Activated B cell treated with CpG ODN at 0.5 μM for 24 hours (primary cell): Measurements from ENCODE around the gene DYNLRB1. TPM values are rescaled to one million over a fixed set of nuclear protein-coding genes. Genes with fewer than 3 reads are reported as not detected.

ENCODE experiments used
- ATAC-seq: fragments of 200-7000 bp; cut with Tn5 transposase; one replicate; pipeline ENCODE4 v1.10.0; 2021; ENCODE audit warnings: low read depth, mild to moderate bottlenecking, moderate library complexity
- CTCF ChIA-PET: fragments of 350-600 bp; sonication (Branson Sonifier 250); formaldehyde crosslinking; loops from one replicate; lab custom pipeline; 2021; ENCODE audit warnings: antibody characterized with exemption; lab: Charles Lee
- POLR2A ChIA-PET: fragments of 350-600 bp; sonication (Branson Sonifier 250); formaldehyde crosslinking; loops from one replicate; lab custom pipeline; 2021; ENCODE audit warnings: antibody characterized with exemption; lab: Charles Lee
- DNase-seq: peaks from one replicate; pipeline ENCODE4 v3.0.0; 2022
- H3K27ac Mint-ChIP-seq: one replicate; pipeline ENCODE4 v1.8.0; 2020; ENCODE audit warnings: mixed read lengths
- H3K27me3 Mint-ChIP-seq: one replicate; pipeline ENCODE4 v1.8.0; 2021; ENCODE audit warnings: mixed read lengths
- H3K36me3 Mint-ChIP-seq: one replicate; pipeline ENCODE4 v1.8.0; 2021; ENCODE audit warnings: low read depth, mixed read lengths
- H3K4me1 Mint-ChIP-seq: one replicate; pipeline ENCODE4 v1.8.0; 2021; ENCODE audit warnings: mixed read lengths
- H3K4me3 Mint-ChIP-seq: one replicate; pipeline ENCODE4 v1.8.0; 2020; ENCODE audit warnings: mild to moderate bottlenecking, mixed read lengths
- H3K9me3 Mint-ChIP-seq: one replicate; pipeline ENCODE4 v1.8.0; 2020; ENCODE audit warnings: mixed read lengths
- CTCF ChIP-seq: fragments of 200-600 bp; IDR thresholded peaks from one replicate; pipeline ENCODE4 v1.8.0; 2022; ENCODE audit warnings: antibody characterized with exemption, mild to moderate bottlenecking
- intact Hi-C: fragments of 100-400 bp; cut with micrococcal nuclease; formaldehyde crosslinking; loops from one replicate; pipeline ENCODE4 v1.15.1; 2024
- total RNA-seq: library from RNA; stranded (reverse); gene quantifications from 2 replicates; pipeline ENCODE4 v1.2.3, GENCODE V29; 2022

DYNLRB1 gene
- total RNA-seq, 1 donor from 2014 or later: 65.9 TPM

GRCh38 chr20:34500823-34501222, 15.4 kb upstream of the DYNLRB1 start:
- H3K36me3 Mint-ChIP-seq: peaks cover 74% of the 10 kb centered on the region
- CTCF ChIA-PET: no interaction called here
- H3K9me3 Mint-ChIP-seq: peaks cover 10% of the 10 kb centered on the region
- H3K27ac Mint-ChIP-seq: no peak overlapping the region
- H3K4me3 Mint-ChIP-seq: no peak overlapping the region
- H3K4me1 Mint-ChIP-seq: peaks cover 6% of the 10 kb centered on the region
- no peaks in the 10 kb centered on the region for H3K27me3 Mint-ChIP-seq
- POLR2A ChIA-PET: no interaction called here
- intact Hi-C loops: no loop called here
- no peak for DNase-seq
- no peak for ATAC-seq
- no peak for TF ChIP-seq CTCF

- H3K9me3 Mint-ChIP-seq: no peaks in the 10 kb centered on the region
- ATAC-seq (no peak), DNase-seq (no peak)
- no peak overlapping the region for H3K4me3 Mint-ChIP-seq
- peaks cover 67% of the 10 kb centered on the region for H3K36me3 Mint-ChIP-seq
- no peak for TF ChIP-seq CTCF
- ChIA-PET CTCF (no interaction called here), POLR2A (no interaction called here)
- no peaks in the 10 kb centered on the region for H3K4me1 Mint-ChIP-seq
- no peak overlapping the region for H3K27ac Mint-ChIP-seq
- H3K27me3 Mint-ChIP-seq: no peaks in the 10 kb centered on the region
- intact Hi-C loops: no loop called here
Observed at GRCh38 chr20:34506480-34506879, 9.7 kb upstream of the DYNLRB1 start.

- intact Hi-C loops: no loop called here
- CTCF ChIA-PET: no interaction called here
- POLR2A ChIA-PET: no interaction called here
- no peaks in the 10 kb centered on the region for H3K27me3 Mint-ChIP-seq
- DNase-seq (no peak), ATAC-seq (no peak)
- peaks cover 64% of the 10 kb centered on the region for H3K36me3 Mint-ChIP-seq
- no peak for TF ChIP-seq CTCF
- no peak overlapping the region for H3K4me3 Mint-ChIP-seq
- H3K9me3 Mint-ChIP-seq: no peaks in the 10 kb centered on the region
- H3K4me1 Mint-ChIP-seq: peaks cover 3% of the 10 kb centered on the region
- H3K27ac Mint-ChIP-seq: no peak overlapping the region
Observed at GRCh38 chr20:34507702-34508413, 8.4 kb upstream of the DYNLRB1 start.

- intact Hi-C loops: no loop called here
- ATAC-seq (no peak), DNase-seq (no peak)
- Mint-ChIP-seq H3K27me3 (no peaks in the 10 kb centered on the region), H3K9me3 (no peaks in the 10 kb centered on the region), H3K4me3 (no peak overlapping the region), H3K27ac (no peak overlapping the region), H3K4me1 (peaks cover 18% of the 10 kb centered on the region), H3K36me3 (peaks cover 45% of the 10 kb centered on the region)
- CTCF ChIA-PET: no interaction called here
- POLR2A ChIA-PET: interaction anchor here (0.6 kb wide), 1 partner anchor 191 kb away, joined by 10 read pairs; no protein-coding TSS in a partner anchor
- TF ChIP-seq CTCF: no peak
Observed at GRCh38 chr20:34510575-34510974, 5.6 kb upstream of the DYNLRB1 start.

GRCh38 chr20:34511891-34512265, 4.3 kb upstream of the DYNLRB1 start:
- POLR2A ChIA-PET: no interaction called here

More at GRCh38 chr20:34511891-34512265, 4.3 kb upstream of the DYNLRB1 start:
- CTCF ChIA-PET: no interaction called here
- intact Hi-C loops: no loop called here
- Mint-ChIP-seq H3K4me1 (peaks cover 23% of the 10 kb centered on the region), H3K36me3 (peaks cover 45% of the 10 kb centered on the region), H3K27ac (no peak overlapping the region), H3K4me3 (no peak overlapping the region), H3K27me3 (no peaks in the 10 kb centered on the region), H3K9me3 (no peaks in the 10 kb centered on the region)
- no peak for DNase-seq
- no peak for ATAC-seq
- no peak for TF ChIP-seq CTCF
